Eye (tissue), 1 donor: ENCODE results near the gene ENPP7.

ENCODE experiments used
- DNase-seq: peaks from one replicate; pipeline ENCODE4 v3.0.0-alpha.2; 2015

Gene ENPP7

DNA sequence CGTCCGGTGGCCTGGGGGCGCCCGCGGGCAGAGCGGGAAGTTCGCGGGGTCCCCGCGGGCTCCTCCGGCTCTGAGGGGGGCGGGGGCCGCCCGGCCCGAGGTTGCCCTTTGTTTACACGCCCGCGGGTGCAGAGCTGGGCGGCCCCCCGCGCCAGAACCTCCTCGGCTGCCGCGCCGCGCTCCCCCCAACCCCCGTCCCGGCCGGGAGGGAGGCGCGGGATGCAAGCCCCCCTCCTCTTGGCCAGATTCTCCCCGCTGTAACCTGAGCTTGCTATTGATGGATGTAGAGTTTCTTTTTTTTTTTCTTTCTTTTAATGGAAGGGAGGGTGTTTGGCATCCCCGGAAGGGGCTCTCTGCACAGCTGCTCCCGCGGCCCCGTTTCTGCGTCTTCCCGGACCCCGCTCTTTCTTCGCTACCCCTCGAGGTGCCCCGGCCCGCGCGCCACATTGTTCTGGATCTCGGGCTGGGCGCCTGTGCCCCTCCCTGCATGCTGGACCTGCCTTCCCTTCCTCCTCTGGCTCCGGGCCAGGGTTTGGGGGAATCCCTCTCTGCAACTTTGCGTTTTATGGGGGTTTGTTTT, 47.9 kb downstream of the ENPP7 start:
- peak; percentile 80 for DNase-seq

GRCh38 chr17:79779084-79779529, 48.4 kb downstream of the ENPP7 start:
- DNase-seq: no peak

DNA sequence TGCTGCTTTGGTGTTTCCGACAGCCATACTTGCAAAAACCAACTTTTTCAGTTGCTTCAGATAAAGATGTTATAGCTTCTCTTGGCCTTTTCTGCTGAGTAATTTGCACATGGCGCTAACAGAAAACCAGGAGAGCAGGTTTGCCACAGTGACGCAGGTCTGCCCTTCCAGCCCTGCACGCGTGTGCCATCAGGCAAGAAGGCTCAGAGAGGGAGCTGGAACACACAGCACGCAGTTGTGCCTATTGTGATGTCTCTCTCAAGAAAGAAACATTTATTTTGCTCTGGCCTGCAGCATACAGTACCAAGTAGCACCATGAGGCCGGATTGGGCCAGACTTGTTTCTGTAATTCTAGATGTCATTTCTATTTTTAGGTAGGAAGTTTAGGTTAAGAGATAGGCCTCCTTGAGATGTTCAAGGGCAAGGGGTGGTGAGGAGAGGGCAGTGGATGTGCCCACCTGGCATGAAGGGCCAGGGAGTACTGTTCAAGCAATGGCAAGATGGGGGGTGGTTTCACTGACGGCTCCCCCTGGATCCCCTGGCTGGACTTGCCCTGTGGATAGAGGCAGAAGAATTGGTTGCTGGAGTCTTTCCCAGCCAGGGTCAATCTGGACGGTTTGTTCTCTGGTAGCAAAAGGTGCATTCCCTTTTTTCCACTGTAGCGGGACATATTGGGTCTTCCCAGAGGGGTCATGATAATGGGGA, 49.1 kb downstream of the ENPP7 start:
- DNase-seq: no peak

GRCh38 chr17:79781012-79781650, 50.4 kb downstream of the ENPP7 start:
- no peak for DNase-seq

DNA sequence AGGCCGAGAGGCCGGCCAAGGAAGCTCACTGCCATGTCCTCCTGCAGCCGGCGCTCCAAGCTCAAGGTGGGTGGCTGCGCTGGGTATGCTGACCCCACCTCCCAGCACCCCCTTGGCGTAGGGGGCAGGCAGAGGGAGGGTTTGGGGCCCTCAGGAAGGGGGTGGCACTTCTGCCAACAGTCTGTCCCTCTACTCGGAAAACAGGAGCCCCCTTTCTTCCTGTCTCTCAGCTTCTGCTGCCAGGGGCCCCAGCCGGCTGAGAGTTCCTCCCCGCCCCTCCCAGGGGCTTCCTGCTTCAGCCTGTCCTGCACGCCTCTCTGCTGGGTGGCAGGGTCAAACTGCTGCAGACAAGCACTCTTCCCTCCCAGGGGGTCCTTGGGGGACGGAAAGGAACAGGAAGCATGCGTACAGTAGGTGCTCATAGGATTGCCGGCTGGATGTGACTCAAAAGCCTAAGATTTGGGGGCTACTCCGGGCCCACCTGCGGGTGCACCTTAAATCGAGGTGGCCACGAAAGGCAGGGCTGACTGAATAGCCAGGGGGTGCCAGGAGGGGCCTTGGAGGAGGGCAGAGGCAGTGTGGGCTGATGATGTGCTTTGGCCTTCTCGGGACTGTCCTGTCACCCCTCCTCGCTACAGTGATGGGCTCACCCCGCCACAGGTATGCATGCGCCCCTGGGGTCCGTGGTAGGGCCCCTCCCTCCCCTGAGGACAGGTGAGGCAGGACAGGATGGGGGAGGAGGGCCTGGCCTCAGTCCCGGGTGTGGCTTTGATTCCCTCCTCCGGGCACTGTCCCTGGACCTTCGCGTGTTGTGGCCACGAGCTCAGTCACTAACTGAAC, 51.2 kb downstream of the ENPP7 start:
- no peak for DNase-seq

- no peak for DNase-seq
These were observed 53.1 kb downstream of the ENPP7 start for GRCh38 chr17:79783891-79784290.

GRCh38 chr17:79784353-79785016, 53.7 kb downstream of the ENPP7 start:
- DNase-seq: no peak

DNA sequence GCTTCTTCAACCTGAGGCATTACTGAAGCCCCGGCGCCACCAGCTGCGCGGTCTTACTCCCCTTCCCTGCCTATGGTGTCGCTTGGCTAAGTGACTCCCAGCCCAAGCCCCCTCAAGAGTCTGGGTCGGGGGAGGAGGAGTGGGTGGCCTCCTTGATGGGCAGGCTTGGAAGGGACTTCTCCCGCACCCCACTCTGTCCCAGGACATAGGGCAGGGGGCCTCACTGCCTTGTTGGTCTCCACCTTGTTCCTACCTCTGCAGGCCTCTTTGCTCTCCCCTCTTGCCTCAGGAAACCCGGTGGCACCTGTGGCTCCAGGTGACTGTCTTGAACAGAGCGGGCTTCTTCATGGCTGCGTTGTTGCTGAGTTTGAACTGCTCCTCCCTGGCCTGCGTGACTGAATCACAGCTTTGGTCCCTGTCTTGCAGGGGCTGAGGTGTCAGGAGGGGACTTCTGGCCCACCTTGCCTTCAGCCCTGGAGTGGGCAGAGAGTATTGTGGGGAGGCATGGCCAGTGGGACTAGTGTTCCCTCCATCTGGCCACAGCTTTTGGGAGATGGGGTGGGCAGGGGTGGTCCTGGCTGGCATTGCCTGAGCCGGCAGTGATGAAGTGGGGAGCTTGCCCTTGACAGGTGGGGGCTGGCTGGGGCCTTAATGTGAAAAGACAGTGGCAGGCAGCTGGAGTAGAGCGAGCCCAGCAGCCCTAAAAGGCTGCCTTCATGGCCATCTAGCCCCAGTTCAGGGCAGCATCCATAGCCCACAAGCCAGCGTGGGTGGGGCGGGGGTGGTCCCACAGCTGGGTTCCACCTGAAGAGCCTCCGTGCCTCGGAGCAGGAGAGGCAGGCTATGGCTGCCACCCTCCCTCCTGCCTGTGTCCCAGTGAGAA, 54.5 kb downstream of the ENPP7 start:
- no peak for DNase-seq

GRCh38 chr17:79785900-79786810, 55.4 kb downstream of the ENPP7 start:
- no peak for DNase-seq

GRCh38 chr17:79786930-79787643, 56.3 kb downstream of the ENPP7 start:
- peak; percentile 2 for DNase-seq

- DNase-seq: peak; percentile 6
These were observed 57.7 kb downstream of the ENPP7 start for GRCh38 chr17:79788455-79788854.

- DNase-seq: peak; percentile 75
These were observed 58.5 kb downstream of the ENPP7 start for GRCh38 chr17:79788989-79789942.

GRCh38 chr17:79789943-79790804, 59.4 kb downstream of the ENPP7 start:
- DNase-seq: peak; percentile 79

DNA sequence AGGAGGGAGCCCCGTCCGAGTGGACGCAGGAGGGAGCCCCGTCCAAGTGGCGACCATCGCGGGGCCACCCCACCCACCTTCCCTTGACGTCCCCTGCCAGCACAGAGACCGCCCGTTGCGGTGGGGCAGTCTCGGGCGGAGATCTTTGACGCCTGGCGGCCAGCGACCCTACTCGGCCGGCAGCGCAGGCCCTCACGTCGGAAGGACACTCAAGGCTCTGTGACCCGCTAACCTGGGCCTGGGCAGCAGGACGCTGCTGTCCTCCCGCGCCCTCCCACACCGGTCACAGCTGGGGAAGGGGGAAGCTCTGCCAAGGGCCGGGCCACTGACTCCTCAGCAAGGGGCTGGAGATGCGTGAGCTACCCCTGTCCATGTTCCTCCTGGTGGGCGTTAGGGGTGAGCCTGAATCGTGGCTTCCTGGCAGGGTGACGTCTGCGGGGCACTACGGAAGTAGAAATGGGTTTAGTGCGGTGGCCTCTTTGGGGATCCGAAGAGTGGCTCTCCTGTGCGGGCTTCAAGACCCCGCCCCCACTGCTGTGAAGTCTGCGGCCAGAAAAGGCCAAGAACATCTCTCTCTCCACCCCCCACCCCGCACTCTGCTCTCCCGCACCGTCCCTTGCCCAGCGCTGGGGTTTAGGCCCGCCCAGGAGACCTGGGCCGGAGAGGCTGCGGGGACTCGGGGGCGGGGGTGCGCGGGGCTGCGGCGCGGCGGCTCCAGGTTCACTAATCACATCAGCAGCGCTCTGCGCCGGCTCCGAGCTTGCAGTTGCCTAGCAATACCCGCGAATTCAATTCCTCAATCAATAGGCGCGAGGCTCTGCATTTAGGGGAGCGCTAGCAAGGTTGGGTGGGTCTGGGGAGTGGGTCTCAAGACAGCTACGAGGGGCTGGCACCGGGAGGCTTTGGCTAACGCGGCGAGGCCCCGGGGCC, 60.3 kb downstream of the ENPP7 start:
- peak; percentile 79 for DNase-seq

DNA sequence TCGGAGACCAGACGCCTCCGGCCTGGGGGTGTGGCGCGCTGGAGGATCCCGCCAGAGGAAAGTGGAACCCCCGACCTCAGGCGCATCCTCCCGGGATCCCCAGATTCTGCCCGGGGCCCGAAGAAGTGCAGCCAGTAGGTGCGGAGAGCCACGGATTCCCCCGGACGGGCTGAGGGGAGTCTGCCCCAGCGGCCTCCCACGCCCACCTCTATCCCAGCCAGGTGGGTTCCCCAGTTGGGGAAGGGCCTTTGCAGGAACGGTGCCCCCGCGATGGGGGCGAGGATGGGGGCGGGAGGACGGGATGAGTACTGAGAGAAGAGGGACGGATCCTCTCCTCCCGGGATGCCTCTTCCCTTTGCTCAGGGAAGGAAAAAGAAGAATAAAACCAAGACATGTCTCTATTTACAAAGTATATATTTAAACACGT, 61.0 kb downstream of the ENPP7 start:
- DNase-seq: peak; percentile 50
